22Rv1 (cell line): ENCODE measurements around the gene TMEM233.

Source experiments
- CTCF ChIP-seq: fragments of 450-650 bp; IDR thresholded peaks from 2 replicates; pipeline ENCODE4 v1.5.1; 2017; ENCODE audit warnings: mild to moderate bottlenecking
- ZFX ChIP-seq: fragments of 450-650 bp; IDR thresholded peaks from 2 replicates; pipeline ENCODE4 v1.6.1; 2017; ENCODE audit warnings: antibody characterized with exemption, borderline replicate concordance

GRCh38 chr12:119620490-119620889 lies 26.9 kb downstream of the TMEM233 start:
- no peak for TF ChIP-seq ZFX
- TF ChIP-seq CTCF = no peak
